DMS53 (cell line): ENCODE data around the gene UBE2M.
A peak's percentile ranks its signal among the peaks of the same experiment; 100 is the strongest.
"Not testable (repeated sequence)": the region's sequence is repeated elsewhere in the genome, so short reads cannot be mapped to it uniquely, and the experiment has no call there.

ENCODE experiments used
- DNase-seq: peaks from one replicate; lab custom pipeline; 2025; lab: John Stamatoyannopoulos, UW

Gene UBE2M

GRCh38 chr19:58513213-58513693, 45.2 kb downstream of the UBE2M start:
- DNase-seq, result peak; percentile 81

DNA sequence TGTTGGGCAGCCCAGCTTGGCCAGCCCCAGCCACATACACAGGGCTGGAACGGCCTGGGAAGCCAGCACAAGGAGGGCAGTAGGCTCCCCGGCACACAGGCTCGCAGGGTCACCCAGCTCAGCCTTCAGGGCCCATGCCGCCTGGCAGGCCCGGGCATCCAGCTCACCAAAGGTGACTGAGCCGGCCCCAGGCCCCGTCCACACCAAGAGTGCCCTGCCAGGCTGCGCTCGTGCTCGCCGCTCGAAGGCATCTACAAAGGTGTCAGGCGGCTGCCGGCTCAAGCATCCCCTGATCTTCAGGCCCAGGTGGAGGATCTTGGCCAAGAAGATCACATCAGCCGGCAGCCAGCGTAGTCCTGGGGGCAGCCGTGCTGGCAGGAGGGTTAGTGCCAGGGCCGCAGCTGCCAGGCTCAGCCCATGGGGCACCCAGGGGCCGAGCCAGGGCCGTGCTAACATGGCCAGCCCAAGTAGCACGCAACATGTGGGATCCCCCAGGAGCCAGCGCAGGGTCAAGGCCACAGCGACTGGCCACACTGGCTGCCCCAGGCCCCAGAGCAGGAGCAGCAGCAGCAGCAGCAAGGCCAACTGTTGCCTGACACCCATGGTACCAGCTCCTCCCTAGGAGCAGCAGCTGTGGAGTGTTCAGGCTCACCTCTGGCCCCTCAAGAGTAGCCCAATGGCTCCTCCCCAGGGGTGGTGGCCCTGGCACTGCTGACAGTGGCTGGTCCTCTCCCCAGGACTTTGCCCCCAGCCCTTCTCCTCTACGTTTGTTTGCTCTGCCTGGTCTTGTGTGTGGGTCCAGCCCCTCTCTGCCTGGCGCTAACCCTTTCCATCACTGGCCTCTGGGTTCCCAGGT, 46.8 kb downstream of the UBE2M start, which contains the start of gene SLC27A5:
SLC27A5 (minus strand) TSS at position 640 of the 856 bp plus-strand sequence; CDS start at position 603, 37 bp downstream.
- peak; percentile 42 for DNase-seq

GRCh38 chr19:58510084-58510862, 48.1 kb downstream of the UBE2M start:
- DNase-seq, result no peak

GRCh38 chr19:58509731-58510083, 48.7 kb downstream of the UBE2M start:
- DNase-seq, result no peak

GRCh38 chr19:58507602-58508223, 50.7 kb downstream of the UBE2M start:
- DNase-seq, result not testable (repeated sequence)
